Hepatocyte (in vitro differentiated cells): ENCODE measurements around the gene TNFAIP6. TPM values are rescaled to one million over a fixed set of nuclear protein-coding genes. Genes with fewer than 3 reads are reported as not detected.
"Not testable (repeated sequence)": the region's sequence is repeated elsewhere in the genome, so short reads cannot be mapped to it uniquely, and the experiment has no call there.

Source experiments
- DNase-seq: peaks from one replicate; pipeline ENCODE4 v3.0.0-alpha.2; 2016; ENCODE audit warnings: low spot score
- H2AFZ ChIP-seq: fragments of 200-600 bp; sonication (generic); 2 replicates; pipeline ENCODE4 v1.6.0; 2016; ENCODE audit warnings: antibody characterized with exemption, mild to moderate bottlenecking
- H3K27ac ChIP-seq: fragments of 200-600 bp; sonication (generic); 2 replicates; pipeline ENCODE4 v1.5.1; 2016; ENCODE audit warnings: mild to moderate bottlenecking
- H3K27me3 ChIP-seq: fragments of 200-600 bp; sonication (generic); 2 replicates; pipeline ENCODE4 v1.6.1; 2016
- H3K36me3 ChIP-seq: fragments of 200-600 bp; sonication (generic); replicated peaks from 2 replicates; pipeline ENCODE4 v1.5.1; 2016; ENCODE audit warnings: low read depth; ENCODE audit not compliant: insufficient read depth
- H3K4me1 ChIP-seq: fragments of 200-600 bp; sonication (generic); 2 replicates; pipeline ENCODE4 v1.5.1; 2016; ENCODE audit warnings: mild to moderate bottlenecking, moderate library complexity; ENCODE audit not compliant: insufficient read depth
- H3K4me2 ChIP-seq: fragments of 200-600 bp; sonication (generic); 2 replicates; pipeline ENCODE4 v1.6.0; 2016
- H3K4me3 ChIP-seq: fragments of 200-600 bp; sonication (generic); 2 replicates; pipeline ENCODE4 v1.5.1; 2016; ENCODE audit warnings: mild to moderate bottlenecking
- H3K79me2 ChIP-seq: fragments of 200-600 bp; sonication (generic); 2 replicates; pipeline ENCODE4 v1.6.0; 2017; ENCODE audit warnings: mild to moderate bottlenecking
- H3K9me2 ChIP-seq: fragments of 200-600 bp; sonication (generic); replicated peaks from 2 replicates; pipeline ENCODE4 v1.6.0; 2017; ENCODE audit warnings: mild to moderate bottlenecking; ENCODE audit not compliant: insufficient read depth
- H3K9me3 ChIP-seq: fragments of 200-600 bp; sonication (generic); 2 replicates; pipeline ENCODE4 v1.5.1; 2016; ENCODE audit warnings: low read depth, mild to moderate bottlenecking
- H4K20me1 ChIP-seq: fragments of 200-600 bp; sonication (generic); 2 replicates; pipeline ENCODE4 v1.6.0; 2016; ENCODE audit warnings: mild to moderate bottlenecking; ENCODE audit not compliant: insufficient read depth, poor library complexity, severe bottlenecking
- CTCF ChIP-seq: fragments of 200-600 bp; sonication (generic); IDR thresholded peaks from 2 replicates; pipeline ENCODE4 v1.5.1; 2016; ENCODE audit warnings: antibody characterized with exemption, mild to moderate bottlenecking; ENCODE audit not compliant: poor library complexity
- EZH2 ChIP-seq: fragments of 200-600 bp; sonication (generic); IDR thresholded peaks from 2 replicates; pipeline ENCODE4 v1.6.1; 2016; ENCODE audit warnings: antibody characterized with exemption, mild to moderate bottlenecking, borderline replicate concordance
- EZH2phosphoT487 ChIP-seq: fragments of 200-600 bp; sonication (generic); IDR thresholded peaks from one replicate; pipeline ENCODE4 v1.6.1; 2018; ENCODE audit warnings: antibody characterized with exemption, mild to moderate bottlenecking, low read depth, moderate library complexity; ENCODE audit not compliant: unreplicated experiment, severe bottlenecking
- WGBS: methylation state at CpG from one replicate; pipeline ENCODE4 v1.1.6; 2016; ENCODE audit warnings: low lambda C conversion rate; ENCODE audit errors: missing lambda C conversion rate; 5-methylcytosine and 5-hydroxymethylcytosine counted together
- polyA plus RNA-seq: library from polyadenylated mRNA; unstranded; fragments of >200 nt; fragmentation: Nextera tagmentation; extraction: Ambion mirVana; gene quantifications from 2 replicates; pipeline ENCODE4 v1.2.1, GENCODE V29; 2016
- total RNA-seq: library from RNA; depleted of rRNA; stranded (reverse); fragments of >200 nt; gene quantifications from 2 replicates; pipeline ENCODE4 v1.2.3, GENCODE V29; 2014

TNFAIP6 gene
- total RNA-seq (9.0 and 13.0 TPM in 2 replicates), polyA plus RNA-seq (9.8 and 10.5 TPM in 2 replicates)

GRCh38 chr2:151357359-151357758 is at the start of gene TNFAIP6:
Gene TNFAIP6 (plus strand): TSS chr2:151357592. CDS start chr2:151357667, 75 bp downstream.
- Histone ChIP-seq H3K27ac (peak within 1 kb of the TSS; percentile 24), H3K9me3 (no peaks in the 10 kb centered on the region), H4K20me1 (no peaks in the 10 kb centered on the region), H3K27me3 (no peaks in the 10 kb centered on the region), H3K36me3 (no peaks in the 10 kb centered on the region), H3K4me3 (peak within 1 kb of the TSS; percentile 4), H3K4me2 (peak within 1 kb of the TSS; percentile 46), H3K9me2 (no peaks in the 10 kb centered on the region), H3K4me1 (no peaks in the 10 kb centered on the region), H3K79me2 (no peaks in the 10 kb centered on the region), H2AFZ (no peak within 1 kb of the TSS)
- whole genome bisulfite sequencing = 55% methylated on average over 3 of the region's 3 CpGs
- DNase-seq = peak; percentile 68
- TF ChIP-seq EZH2 = no peak
- TF ChIP-seq EZH2phosphoT487 = no peak
- TF ChIP-seq CTCF = no peak

- not testable (repeated sequence) for H3K4me3 ChIP-seq, H4K20me1 ChIP-seq, H3K27ac ChIP-seq, H3K36me3 ChIP-seq, H3K27me3 ChIP-seq, DNase-seq, H3K9me2 ChIP-seq, H2AFZ ChIP-seq, H3K9me3 ChIP-seq, H3K4me2 ChIP-seq, H3K4me1 ChIP-seq, H3K79me2 ChIP-seq
- 94% methylated on average over 6 of the region's 6 CpGs for WGBS
Measured at GRCh38 chr2:151310313-151310712, 47.1 kb upstream of the TNFAIP6 start.

GRCh38 chr2:151312440-151312839 is 45.0 kb upstream of the TNFAIP6 start:
- not testable (repeated sequence) for H3K36me3 ChIP-seq, H4K20me1 ChIP-seq, H3K4me1 ChIP-seq, H3K9me2 ChIP-seq, H3K27me3 ChIP-seq, H3K9me3 ChIP-seq, DNase-seq, H3K79me2 ChIP-seq, H3K27ac ChIP-seq, H3K4me3 ChIP-seq, H2AFZ ChIP-seq, H3K4me2 ChIP-seq
- WGBS = 88% methylated on average over 6 of the region's 6 CpGs

- WGBS = 52% methylated on average over 7 of the region's 7 CpGs
- TF ChIP-seq CTCF (no peak), EZH2 (no peak)
- no peaks in the 10 kb centered on the region for H3K79me2 ChIP-seq
- H3K36me3 ChIP-seq = no peaks in the 10 kb centered on the region
- peak; percentile 8 for DNase-seq
- H3K27ac ChIP-seq = peak overlapping the region; percentile 34
- no peaks in the 10 kb centered on the region for H3K9me2 ChIP-seq
- H2AFZ ChIP-seq = no peak overlapping the region
- H4K20me1 ChIP-seq = no peaks in the 10 kb centered on the region
- H3K27me3 ChIP-seq = no peaks in the 10 kb centered on the region
- peaks cover 3% of the 10 kb centered on the region for H3K4me1 ChIP-seq
- H3K4me2 ChIP-seq = peak overlapping the region; percentile 45
- H3K9me3 ChIP-seq = no peaks in the 10 kb centered on the region
- no peak overlapping the region for H3K4me3 ChIP-seq
Measured at GRCh38 chr2:151315381-151315903, 42.0 kb upstream of the TNFAIP6 start.
